ENCODE results near the gene TSKS. TPM values are rescaled to one million over a fixed set of nuclear protein-coding genes. Genes with fewer than 3 reads are reported as not detected.

Gene TSKS
- total RNA-seq, 1 donor from 2014 or later, result not detected

DNA sequence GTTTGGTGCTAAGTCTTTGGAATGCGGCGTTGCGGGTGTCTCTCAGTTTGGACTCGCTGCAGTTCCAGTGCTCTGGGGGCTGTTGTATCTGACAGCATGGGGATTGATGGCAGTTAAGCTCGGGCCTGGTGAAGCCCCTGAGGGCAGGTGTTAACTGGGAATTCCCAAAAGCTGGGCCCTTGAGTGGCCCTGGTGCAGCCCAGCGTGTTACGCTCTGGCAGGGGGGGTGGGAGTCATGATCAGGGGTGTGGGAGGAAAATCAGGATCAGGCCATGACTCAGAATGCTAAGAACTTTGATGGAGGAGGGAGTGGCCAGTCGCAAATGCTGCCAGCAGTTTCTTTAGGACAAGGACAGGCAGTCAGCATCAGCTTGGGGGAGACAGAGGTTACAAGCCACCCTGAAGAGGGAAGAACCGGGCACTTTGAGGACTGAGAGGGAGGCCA is 23.3 kb upstream of the TSKS start:
- Mint-ChIP-seq H3K27me3 (ENCODE audit: low read depth) (no peaks in the 10 kb centered on the region), H3K9me3 (ENCODE audit: low read depth) (no peaks in the 10 kb centered on the region), H3K4me1 (ENCODE audit: low read depth) (peaks cover 13% of the 10 kb centered on the region), H3K4me3 (ENCODE audit: unreplicated experiment) (no peak overlapping the region), H3K27ac (ENCODE audit: unreplicated experiment) (peak overlapping the region; percentile 67), H3K36me3 (ENCODE audit: low read depth) (peaks cover 27% of the 10 kb centered on the region)
- TF ChIP-seq, protein P1, sequence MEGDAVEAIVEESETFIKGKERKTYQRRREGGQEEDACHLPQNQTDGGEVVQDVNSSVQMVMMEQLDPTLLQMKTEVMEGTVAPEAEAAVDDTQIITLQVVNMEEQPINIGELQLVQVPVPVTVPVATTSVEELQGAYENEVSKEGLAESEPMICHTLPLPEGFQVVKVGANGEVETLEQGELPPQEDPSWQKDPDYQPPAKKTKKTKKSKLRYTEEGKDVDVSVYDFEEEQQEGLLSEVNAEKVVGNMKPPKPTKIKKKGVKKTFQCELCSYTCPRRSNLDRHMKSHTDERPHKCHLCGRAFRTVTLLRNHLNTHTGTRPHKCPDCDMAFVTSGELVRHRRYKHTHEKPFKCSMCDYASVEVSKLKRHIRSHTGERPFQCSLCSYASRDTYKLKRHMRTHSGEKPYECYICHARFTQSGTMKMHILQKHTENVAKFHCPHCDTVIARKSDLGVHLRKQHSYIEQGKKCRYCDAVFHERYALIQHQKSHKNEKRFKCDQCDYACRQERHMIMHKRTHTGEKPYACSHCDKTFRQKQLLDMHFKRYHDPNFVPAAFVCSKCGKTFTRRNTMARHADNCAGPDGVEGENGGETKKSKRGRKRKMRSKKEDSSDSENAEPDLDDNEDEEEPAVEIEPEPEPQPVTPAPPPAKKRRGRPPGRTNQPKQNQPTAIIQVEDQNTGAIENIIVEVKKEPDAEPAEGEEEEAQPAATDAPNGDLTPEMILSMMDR (IDR thresholded peaks at IDR 0.05), result no peak
- no peak for DNase-seq (ENCODE audit: low spot score)

DNA sequence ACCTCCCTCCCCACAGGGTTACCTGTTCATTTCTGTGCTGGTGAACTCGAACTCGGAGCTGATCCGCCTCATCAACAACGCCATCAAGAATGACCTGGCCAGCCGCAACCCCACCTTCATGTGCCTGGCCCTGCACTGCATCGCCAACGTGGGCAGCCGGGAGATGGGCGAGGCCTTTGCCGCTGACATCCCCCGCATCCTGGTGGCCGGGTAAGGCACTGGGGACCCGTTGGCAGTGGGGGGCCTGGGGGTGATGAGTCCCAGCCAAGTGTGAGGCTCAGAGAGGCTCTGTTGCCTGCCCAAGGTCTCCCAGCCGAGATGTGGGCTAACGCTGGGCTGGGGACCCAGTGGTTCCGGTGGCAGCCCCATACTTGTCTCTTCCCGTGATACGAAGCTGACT is 19.4 kb upstream of the TSKS start:
- Mint-ChIP-seq H3K4me1 (ENCODE audit: low read depth) (peaks cover 13% of the 10 kb centered on the region), H3K36me3 (ENCODE audit: low read depth) (peaks cover 19% of the 10 kb centered on the region), H3K4me3 (ENCODE audit: unreplicated experiment) (no peak overlapping the region), H3K9me3 (ENCODE audit: low read depth) (no peaks in the 10 kb centered on the region), H3K27me3 (ENCODE audit: low read depth) (no peaks in the 10 kb centered on the region), H3K27ac (ENCODE audit: unreplicated experiment) (no peak overlapping the region)
- DNase-seq (ENCODE audit: low spot score), result no peak
- TF ChIP-seq, protein P1 (IDR thresholded peaks at IDR 0.05), result no peak

GRCh38 chr19:49781394-49781793 is 18.3 kb upstream of the TSKS start:
- peak overlapping the region; percentile 65 for H3K27ac Mint-ChIP-seq (ENCODE audit: unreplicated experiment)
- no peak overlapping the region for H3K4me3 Mint-ChIP-seq (ENCODE audit: unreplicated experiment)
- no peaks in the 10 kb centered on the region for H3K9me3 Mint-ChIP-seq (ENCODE audit: low read depth)
- H3K36me3 Mint-ChIP-seq (ENCODE audit: low read depth), result peaks cover 19% of the 10 kb centered on the region
- peaks cover 9% of the 10 kb centered on the region for H3K4me1 Mint-ChIP-seq (ENCODE audit: low read depth)
- DNase-seq (ENCODE audit: low spot score), result no peak
- H3K27me3 Mint-ChIP-seq (ENCODE audit: low read depth), result no peaks in the 10 kb centered on the region
- TF ChIP-seq, protein P1 (IDR thresholded peaks at IDR 0.05), result no peak

DNA sequence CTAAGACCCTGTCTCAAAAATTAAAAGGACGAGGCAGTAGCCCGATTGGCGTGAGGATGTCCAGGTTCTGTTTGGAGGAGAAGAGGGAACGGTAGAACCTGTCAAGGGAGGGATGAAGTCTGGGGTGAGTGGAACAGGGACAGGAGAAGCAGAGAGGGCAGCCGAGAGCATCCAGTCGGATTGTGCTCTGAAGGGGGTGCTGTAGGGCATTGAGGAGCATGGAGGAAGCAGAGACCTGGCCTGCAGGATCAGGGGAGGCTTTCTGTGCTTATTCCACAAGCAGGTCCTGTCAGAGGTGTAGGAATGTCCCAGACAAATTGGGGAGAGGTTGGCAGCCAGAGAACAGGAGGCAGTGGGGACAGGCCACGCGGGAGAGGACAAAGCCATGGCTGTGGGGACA is 17.8 kb upstream of the TSKS start:
- DNase-seq (ENCODE audit: low spot score), result no peak
- TF ChIP-seq, protein P1 (IDR thresholded peaks at IDR 0.05), result no peak
- no peaks in the 10 kb centered on the region for H3K27me3 Mint-ChIP-seq (ENCODE audit: low read depth)
- H3K27ac Mint-ChIP-seq (ENCODE audit: unreplicated experiment), result peak overlapping the region; percentile 65
- H3K4me1 Mint-ChIP-seq (ENCODE audit: low read depth), result peaks cover 3% of the 10 kb centered on the region
- peaks cover 19% of the 10 kb centered on the region for H3K36me3 Mint-ChIP-seq (ENCODE audit: low read depth)
- no peaks in the 10 kb centered on the region for H3K9me3 Mint-ChIP-seq (ENCODE audit: low read depth)
- no peak overlapping the region for H3K4me3 Mint-ChIP-seq (ENCODE audit: unreplicated experiment)

- H3K27ac Mint-ChIP-seq (ENCODE audit: unreplicated experiment), result peak overlapping the region; percentile 36
- no peak for DNase-seq (ENCODE audit: low spot score)
Observed at GRCh38 chr19:49779731-49780555, 16.8 kb upstream of the TSKS start.

More at GRCh38 chr19:49779731-49780555, 16.8 kb upstream of the TSKS start:
- H3K36me3 Mint-ChIP-seq (ENCODE audit: low read depth), result peaks cover 14% of the 10 kb centered on the region
- H3K27me3 Mint-ChIP-seq (ENCODE audit: low read depth), result no peaks in the 10 kb centered on the region
- H3K4me1 Mint-ChIP-seq (ENCODE audit: low read depth), result no peaks in the 10 kb centered on the region
- H3K9me3 Mint-ChIP-seq (ENCODE audit: low read depth), result no peaks in the 10 kb centered on the region
- TF ChIP-seq, protein P1 (IDR thresholded peaks at IDR 0.05), result no peak
- H3K4me3 Mint-ChIP-seq (ENCODE audit: unreplicated experiment), result no peak overlapping the region

All from chondrocyte (in vitro differentiated cells).